Fibroblast of skin of back (primary cell): ENCODE results near the gene AZI2.
A peak's percentile ranks its signal among the peaks of the same experiment; 100 is the strongest.

Source experiments
- DNase-seq: peaks from one replicate; pipeline ENCODE4 v3.0.0-alpha.2; 2013

Gene AZI2

GRCh38 chr3:28301688-28302087, 46.9 kb downstream of the AZI2 start:
- peak; percentile 12 for DNase-seq

- DNase-seq = no peak
These were observed 48.2 kb downstream of the AZI2 start for GRCh38 chr3:28300345-28300962.

- no peak for DNase-seq
These were observed 48.9 kb downstream of the AZI2 start for GRCh38 chr3:28299705-28300104.

GRCh38 chr3:28295898-28296490, 52.6 kb downstream of the AZI2 start:
- DNase-seq = peak; percentile 33

GRCh38 chr3:28294667-28295413, 53.8 kb downstream of the AZI2 start:
- no peak for DNase-seq

GRCh38 chr3:28292622-28293021, 56.0 kb downstream of the AZI2 start:
- DNase-seq = no peak

- DNase-seq = no peak
These were observed 57.0 kb downstream of the AZI2 start for GRCh38 chr3:28291577-28291976.

- no peak for DNase-seq
These were observed 57.7 kb downstream of the AZI2 start for GRCh38 chr3:28290863-28291300.

GRCh38 chr3:28287046-28287445, 61.6 kb downstream of the AZI2 start:
- no peak for DNase-seq

- DNase-seq = peak; percentile 27
These were observed 62.0 kb downstream of the AZI2 start for GRCh38 chr3:28286595-28286994.

GRCh38 chr3:28280781-28281180, 67.8 kb downstream of the AZI2 start:
- DNase-seq = no peak

- DNase-seq = no peak
These were observed 68.9 kb downstream of the AZI2 start for GRCh38 chr3:28279770-28280169.

GRCh38 chr3:28278918-28279317, 69.7 kb downstream of the AZI2 start:
- DNase-seq = no peak

- DNase-seq = no peak
These were observed 74.8 kb downstream of the AZI2 start for GRCh38 chr3:28273837-28274236.
